Measurements from ENCODE around the gene CSMD2. TPM values are rescaled to one million over a fixed set of nuclear protein-coding genes. Genes with fewer than 3 reads are reported as not detected.

Gene CSMD2
- total RNA-seq, 1 donor from 2014 or later = 2.1 TPM

GRCh38 chr1:33836911-33837310 is 328.1 kb downstream of the CSMD2 start:
- Mint-ChIP-seq H3K27me3 (ENCODE audit: unreplicated experiment) (peaks cover 2% of the 10 kb centered on the region), H3K9me3 (ENCODE audit: unreplicated experiment) (no peaks in the 10 kb centered on the region), H3K4me1 (ENCODE audit: unreplicated experiment) (no peaks in the 10 kb centered on the region), H3K27ac (ENCODE audit: unreplicated experiment) (no peak overlapping the region), H3K36me3 (ENCODE audit: low read depth, unreplicated experiment) (no peaks in the 10 kb centered on the region), H3K4me3 (ENCODE audit: unreplicated experiment) (no peak overlapping the region)
- TF ChIP-seq CTCF (IDR thresholded peaks at IDR 0.05; ENCODE audit: unreplicated experiment) = no peak
- DNase-seq (ENCODE audit: low spot score) = no peak

- Mint-ChIP-seq H3K27me3 (ENCODE audit: unreplicated experiment) (no peaks in the 10 kb centered on the region), H3K27ac (ENCODE audit: unreplicated experiment) (no peak overlapping the region), H3K36me3 (ENCODE audit: low read depth, unreplicated experiment) (no peaks in the 10 kb centered on the region), H3K4me3 (ENCODE audit: unreplicated experiment) (no peak overlapping the region), H3K4me1 (ENCODE audit: unreplicated experiment) (no peaks in the 10 kb centered on the region), H3K9me3 (ENCODE audit: unreplicated experiment) (peaks cover 6% of the 10 kb centered on the region)
- no peak for TF ChIP-seq CTCF (IDR thresholded peaks at IDR 0.05; ENCODE audit: unreplicated experiment)
- no peak for DNase-seq (ENCODE audit: low spot score)
These were observed 336.4 kb downstream of the CSMD2 start for GRCh38 chr1:33828654-33829053.

GRCh38 chr1:33828059-33828458 is 337.0 kb downstream of the CSMD2 start:
- peaks cover 6% of the 10 kb centered on the region for H3K9me3 Mint-ChIP-seq (ENCODE audit: unreplicated experiment)
- H3K27me3 Mint-ChIP-seq (ENCODE audit: unreplicated experiment) = no peaks in the 10 kb centered on the region
- DNase-seq (ENCODE audit: low spot score) = no peak
- H3K36me3 Mint-ChIP-seq (ENCODE audit: low read depth, unreplicated experiment) = no peaks in the 10 kb centered on the region
- no peaks in the 10 kb centered on the region for H3K4me1 Mint-ChIP-seq (ENCODE audit: unreplicated experiment)
- TF ChIP-seq CTCF (IDR thresholded peaks at IDR 0.05; ENCODE audit: unreplicated experiment) = no peak
- H3K27ac Mint-ChIP-seq (ENCODE audit: unreplicated experiment) = no peak overlapping the region
- no peak overlapping the region for H3K4me3 Mint-ChIP-seq (ENCODE audit: unreplicated experiment)

- H3K36me3 Mint-ChIP-seq (ENCODE audit: low read depth, unreplicated experiment) = peaks cover 3% of the 10 kb centered on the region
- TF ChIP-seq CTCF (IDR thresholded peaks at IDR 0.05; ENCODE audit: unreplicated experiment) = no peak
- no peak for DNase-seq (ENCODE audit: low spot score)
These were observed 338.3 kb downstream of the CSMD2 start for GRCh38 chr1:33826711-33827110.

GRCh38 chr1:33826311-33826710 is 338.7 kb downstream of the CSMD2 start:
- H3K36me3 Mint-ChIP-seq (ENCODE audit: low read depth, unreplicated experiment) = peaks cover 5% of the 10 kb centered on the region
- H3K9me3 Mint-ChIP-seq (ENCODE audit: unreplicated experiment) = peaks cover 6% of the 10 kb centered on the region
- peaks cover 12% of the 10 kb centered on the region for H3K4me1 Mint-ChIP-seq (ENCODE audit: unreplicated experiment)
- peaks cover 2% of the 10 kb centered on the region for H3K27me3 Mint-ChIP-seq (ENCODE audit: unreplicated experiment)
- H3K4me3 Mint-ChIP-seq (ENCODE audit: unreplicated experiment) = no peak overlapping the region
- no peak for DNase-seq (ENCODE audit: low spot score)
- no peak overlapping the region for H3K27ac Mint-ChIP-seq (ENCODE audit: unreplicated experiment)
- no peak for TF ChIP-seq CTCF (IDR thresholded peaks at IDR 0.05; ENCODE audit: unreplicated experiment)

More at GRCh38 chr1:33826711-33827110, 338.3 kb downstream of the CSMD2 start:
- H3K4me3 Mint-ChIP-seq (ENCODE audit: unreplicated experiment) = no peak overlapping the region
- H3K27ac Mint-ChIP-seq (ENCODE audit: unreplicated experiment) = no peak overlapping the region
- peaks cover 10% of the 10 kb centered on the region for H3K4me1 Mint-ChIP-seq (ENCODE audit: unreplicated experiment)
- peaks cover 6% of the 10 kb centered on the region for H3K9me3 Mint-ChIP-seq (ENCODE audit: unreplicated experiment)
- H3K27me3 Mint-ChIP-seq (ENCODE audit: unreplicated experiment) = peaks cover 2% of the 10 kb centered on the region

All from endothelial cell (in vitro differentiated cells).